Stimulated activated CD8-positive, alpha-beta memory T cell treated with anti-CD3 and anti-CD28 coated beads, Interleukin-2, amount 100 ng/mL, for 1 hour (primary cell): ENCODE data around the gene SMIM5.
"Not testable (repeated sequence)": the region's sequence is repeated elsewhere in the genome, so short reads cannot be mapped to it uniquely, and the experiment has no call there.

ENCODE experiments used
- DNase-seq, 2 donors: peaks; one replicate each; pipeline ENCODE4 v3.0.0-alpha.2; 2020; ENCODE audit warnings: low read depth in 2 of 2

Gene SMIM5

DNA sequence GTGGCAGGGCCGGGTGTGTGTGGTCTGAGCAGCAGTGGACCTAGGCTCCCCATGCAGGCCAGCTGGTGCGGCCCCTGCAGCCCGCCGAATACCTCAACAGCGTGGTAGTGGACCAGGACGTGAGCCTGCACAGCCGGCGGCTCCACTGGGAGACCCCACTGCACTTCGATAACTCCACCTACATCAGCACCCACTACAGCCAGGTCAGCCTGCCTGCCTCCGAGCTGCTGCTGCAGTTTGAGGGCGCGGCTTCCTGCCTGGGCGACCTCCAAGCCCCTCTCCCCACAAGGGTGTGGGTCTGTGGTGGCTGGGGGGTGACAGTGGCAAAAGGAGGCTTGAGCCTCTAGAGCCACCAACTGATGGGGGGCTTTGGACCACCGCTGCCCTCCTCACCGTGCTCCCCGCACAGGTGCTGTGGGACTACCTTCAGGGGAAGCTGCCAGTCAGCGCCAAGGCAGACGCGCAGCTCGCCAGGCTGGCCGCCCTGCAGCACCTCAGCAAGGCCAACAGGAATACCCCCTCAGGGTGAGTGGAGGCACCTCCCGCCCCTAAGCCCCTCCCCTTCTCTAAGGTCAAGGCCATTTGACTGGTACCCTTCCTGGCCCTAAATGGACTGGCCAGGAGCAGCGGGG lies 8.4 kb upstream of the SMIM5 start:
- no peak for DNase-seq

DNA sequence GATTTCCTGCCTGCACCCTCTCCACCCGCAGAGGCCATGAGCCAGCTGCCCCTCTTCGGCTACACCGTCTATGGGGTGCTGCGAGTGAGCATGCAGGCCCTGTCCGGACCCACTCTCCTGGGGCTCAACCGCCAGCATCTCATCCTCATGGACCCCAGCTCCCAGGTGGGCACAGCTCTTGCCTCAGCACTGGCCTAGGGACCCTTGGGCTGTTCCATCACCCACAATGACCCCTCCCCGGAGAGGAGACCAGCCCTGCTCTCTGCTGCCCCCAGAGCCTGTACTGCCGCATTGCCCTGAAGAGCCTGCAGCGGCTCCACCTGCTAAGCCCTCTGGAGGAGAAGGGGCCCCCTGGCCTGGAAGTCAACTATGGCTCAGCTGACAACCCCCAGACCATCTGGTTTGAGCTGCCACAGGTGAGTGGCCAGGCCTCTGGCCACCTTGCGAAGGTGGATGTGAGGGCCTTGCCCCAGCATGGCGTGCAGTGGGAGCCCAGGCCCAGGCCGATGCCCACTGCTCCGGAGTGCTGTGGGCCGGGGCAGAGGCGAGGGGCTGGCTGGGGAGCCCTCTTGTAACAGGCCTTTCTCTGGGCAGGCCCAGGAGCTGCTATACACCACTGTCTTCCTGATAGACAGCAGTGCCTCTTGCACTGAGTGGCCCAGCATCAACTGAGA lies 7.3 kb upstream of the SMIM5 start:
- no peak for DNase-seq

DNA sequence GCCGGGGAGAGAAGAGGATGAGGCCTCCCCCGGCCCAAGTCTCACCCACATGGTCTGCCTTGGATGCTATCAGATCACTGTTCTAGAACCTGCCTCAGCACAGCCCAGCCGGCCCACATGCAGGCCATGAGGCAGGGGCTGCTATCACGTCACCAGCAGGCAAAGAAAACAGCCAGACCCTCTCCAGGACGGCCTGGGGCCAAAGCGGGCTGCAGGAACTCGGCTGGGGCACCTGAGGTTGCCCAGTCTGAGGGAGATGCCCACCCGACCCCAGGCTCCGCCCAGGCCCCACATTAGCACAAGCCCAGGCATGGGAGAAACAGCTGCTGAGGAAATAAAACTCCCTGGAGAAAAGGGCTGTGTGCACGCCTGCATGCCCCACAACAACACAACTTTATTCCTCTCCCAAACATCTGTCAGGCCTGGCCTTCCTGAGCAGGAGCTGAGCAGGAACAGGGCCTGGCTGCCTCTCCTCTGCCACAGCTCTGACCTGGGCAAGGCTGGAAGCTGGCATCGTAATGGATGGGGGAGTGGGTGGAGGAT lies 6.7 kb upstream of the SMIM5 start:
- DNase-seq = no peak

DNA sequence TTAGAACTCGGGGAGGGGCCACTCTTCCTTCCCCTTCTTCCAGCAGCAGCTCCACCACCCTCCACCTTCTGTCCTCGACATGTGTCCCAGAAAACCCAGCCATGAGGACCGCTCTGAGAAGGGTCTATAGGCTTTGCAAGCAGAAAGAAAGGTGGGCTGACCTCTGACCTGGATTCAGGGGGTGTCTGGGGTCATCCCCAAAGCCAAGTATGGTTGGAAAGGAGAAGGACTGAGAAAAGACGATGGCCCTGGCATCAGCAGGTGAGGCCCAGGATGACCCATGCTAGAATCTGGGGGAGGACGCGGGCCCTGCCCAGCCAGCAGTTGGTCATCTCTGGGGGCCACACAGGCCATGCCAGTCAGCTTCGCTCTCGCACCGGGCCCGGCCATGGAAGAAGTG lies 6.1 kb upstream of the SMIM5 start:
- no peak for DNase-seq

DNA sequence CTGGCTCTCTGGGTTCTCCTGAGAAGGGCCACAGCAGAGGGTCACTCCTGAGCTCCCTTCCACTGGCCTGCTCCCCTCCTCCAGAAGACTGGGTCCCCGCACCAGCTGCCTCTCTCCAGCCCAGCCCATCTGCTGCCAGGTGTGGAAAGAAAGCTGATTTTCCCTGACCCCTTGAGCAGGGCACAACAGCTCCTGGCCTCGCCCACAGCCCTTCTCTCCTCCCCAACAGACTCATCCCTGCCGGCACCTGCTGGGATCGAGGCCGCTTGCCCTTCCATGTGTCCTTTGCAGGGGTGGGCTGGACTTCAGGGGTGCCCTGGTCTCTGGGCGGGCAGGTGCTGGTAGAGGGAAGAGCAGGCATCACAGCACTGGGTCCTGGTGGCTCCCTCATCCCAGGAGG lies 4.8 kb upstream of the SMIM5 start:
- no peak for DNase-seq

DNA sequence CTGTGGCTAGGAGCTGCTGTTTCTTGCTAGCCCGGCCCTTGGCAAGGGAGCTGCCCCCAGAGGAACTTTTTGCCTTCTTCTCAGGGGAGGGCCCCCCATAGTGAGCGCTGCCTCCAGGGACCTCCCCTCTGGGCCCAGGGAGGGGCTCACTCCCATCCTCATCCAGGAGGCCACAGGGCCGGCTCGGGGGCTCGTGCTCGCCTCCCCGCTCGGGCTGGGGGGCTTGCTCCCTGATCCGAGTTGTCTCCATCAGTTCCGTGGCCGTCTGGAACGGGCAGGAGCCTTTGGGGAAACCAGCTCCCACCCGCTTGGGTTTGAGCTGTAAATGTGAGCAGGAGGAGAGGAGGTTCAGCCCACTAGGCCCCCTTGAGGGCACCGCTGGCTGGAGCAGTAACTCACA lies 4.1 kb upstream of the SMIM5 start:
- DNase-seq = no peak

DNA sequence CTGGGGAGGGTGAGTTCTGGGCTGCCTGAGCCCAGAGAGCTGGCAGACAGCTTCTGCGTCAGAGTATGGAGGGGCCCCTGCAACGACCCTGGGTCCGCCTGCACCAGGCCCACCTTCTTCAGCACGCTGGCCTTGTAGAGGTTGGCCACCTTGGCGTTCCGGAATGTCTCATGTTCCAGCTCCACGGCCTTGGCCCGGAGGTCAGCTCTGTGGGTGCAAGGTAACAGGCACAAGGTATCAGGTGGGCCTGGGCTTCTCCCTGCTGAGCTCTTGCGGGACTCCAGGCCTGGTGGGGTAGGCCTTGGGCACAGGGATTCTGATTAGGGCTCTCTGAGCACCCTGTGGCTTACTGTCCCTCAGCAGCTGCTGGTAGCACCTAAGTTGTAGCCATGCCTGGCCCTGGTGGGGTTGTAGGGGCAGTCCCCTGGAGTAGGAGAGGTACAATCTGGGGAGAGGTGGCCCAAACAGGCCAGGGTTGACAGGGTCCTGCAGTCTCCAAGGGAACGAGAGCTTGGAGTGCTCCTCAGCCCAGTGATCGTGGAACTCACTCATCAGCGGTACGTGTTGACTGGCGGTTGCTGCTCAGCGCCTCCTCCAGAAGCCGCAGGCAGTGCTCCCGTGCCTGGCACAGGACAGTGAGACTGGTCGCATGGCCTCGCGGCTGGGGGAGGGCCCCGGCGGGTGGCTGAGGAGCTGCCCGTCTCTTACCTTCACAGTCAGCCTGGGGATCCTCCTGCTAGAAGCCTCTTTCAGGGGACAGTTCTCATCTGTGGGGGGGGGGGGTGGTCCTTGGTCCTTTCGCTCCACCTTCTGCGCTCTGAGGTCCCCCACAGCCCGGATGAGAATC lies 2.9 kb upstream of the SMIM5 start:
- no peak for DNase-seq

DNA sequence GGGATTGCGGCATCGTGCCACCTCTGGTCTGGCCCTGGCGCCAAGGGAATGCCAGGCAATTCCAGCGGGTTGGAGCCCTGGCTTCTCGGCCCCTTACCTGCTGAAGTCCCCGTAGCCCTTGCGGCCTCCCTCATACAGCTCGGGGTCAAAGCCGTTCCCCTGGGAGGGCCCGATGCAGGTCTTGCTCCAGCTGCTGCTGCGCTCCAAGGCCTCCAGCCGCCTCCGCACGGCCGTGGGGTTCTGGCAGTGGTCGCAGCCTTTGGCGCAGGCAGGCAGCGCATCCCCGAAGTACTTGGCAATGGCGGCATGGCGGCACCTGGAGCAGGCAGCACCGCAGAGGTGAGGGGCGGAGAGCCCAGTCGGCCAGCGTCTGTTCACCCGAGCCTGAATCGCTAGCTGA lies 1.9 kb upstream of the SMIM5 start:
- DNase-seq = no peak

DNA sequence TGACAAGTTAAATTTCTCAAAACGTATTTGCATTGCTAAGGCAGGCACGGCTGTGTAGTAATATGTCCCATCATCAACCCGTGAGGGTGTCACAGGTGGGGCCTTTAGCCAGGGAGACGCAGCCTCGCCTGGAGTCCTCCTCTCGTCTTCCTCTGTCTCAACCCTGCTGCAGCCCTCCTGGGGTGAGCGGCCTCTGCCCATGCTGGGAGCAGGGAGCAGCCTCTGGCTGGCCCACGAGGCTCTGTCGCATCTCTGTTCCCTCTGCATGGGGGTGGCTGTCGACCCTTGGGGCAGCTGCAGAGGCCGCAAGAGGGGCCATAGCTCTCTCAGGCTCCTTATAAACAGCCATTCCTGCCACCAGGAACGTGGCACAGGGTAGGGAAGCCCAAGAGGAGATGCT lies 806 bp upstream of the SMIM5 start:
- DNase-seq = no peak

DNA sequence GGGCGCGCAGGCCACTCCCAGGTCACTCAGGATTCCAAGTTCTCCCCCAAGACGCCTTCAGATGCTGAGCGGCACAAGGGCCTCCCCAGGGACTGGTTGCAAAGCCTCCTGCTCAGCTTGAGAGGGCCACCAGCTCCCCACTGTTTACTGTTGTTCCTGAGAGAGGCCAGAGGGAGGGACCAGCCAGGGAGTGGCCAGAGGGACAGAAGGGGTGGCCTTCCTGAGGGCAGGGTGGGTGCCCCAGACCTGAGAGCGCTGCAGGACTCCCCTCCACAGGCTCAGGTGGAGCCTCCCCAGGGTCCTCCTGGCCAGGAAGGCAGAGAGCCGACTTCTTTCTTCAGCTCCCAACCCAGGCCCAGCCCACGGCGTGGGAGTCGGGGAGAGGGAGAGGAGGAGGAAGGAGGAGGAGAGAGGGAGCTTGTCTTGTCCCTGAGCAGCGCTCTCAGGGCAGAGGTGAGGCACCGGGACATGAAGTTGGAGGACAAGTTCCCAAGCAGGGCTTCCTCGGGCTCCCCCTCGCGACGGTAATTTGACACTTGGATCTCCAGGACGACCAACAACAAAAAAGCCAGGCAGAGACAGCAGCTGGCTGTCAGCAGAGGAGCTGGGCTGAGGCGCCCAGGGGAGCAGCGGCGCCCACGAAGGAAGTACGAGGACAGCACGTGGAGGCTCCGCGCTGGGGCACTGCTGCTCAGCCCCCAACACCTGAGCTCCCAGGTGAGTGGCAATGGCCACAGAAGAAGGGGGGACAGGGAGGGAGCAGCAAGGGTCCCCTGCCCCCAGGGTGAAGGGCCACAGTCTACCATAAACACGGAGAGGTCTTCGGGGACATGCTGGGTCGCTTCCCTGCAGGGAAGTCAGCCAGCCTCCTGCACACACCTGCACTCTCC lies 497 bp downstream of the SMIM5 start:
- no peak for DNase-seq

DNA sequence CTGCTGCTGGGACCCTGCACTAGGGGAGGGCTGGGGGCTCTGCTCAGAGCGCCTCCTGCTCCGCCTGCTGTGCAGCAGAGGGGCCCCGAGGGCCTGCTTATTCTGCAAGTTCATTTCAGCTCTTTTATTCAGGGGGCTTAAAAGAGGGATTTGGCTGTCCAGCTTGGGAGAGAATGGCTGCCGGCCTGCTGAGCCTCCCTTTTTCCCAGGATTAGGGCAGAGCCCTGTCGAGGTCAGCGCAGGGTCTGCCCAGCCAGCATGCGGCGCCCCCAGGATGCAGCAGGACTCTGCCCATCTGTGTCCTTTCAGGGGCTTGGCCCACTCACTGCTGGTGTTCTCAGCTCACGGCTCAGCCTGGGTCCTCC lies 1.1 kb downstream of the SMIM5 start:
- DNase-seq = no peak

DNA sequence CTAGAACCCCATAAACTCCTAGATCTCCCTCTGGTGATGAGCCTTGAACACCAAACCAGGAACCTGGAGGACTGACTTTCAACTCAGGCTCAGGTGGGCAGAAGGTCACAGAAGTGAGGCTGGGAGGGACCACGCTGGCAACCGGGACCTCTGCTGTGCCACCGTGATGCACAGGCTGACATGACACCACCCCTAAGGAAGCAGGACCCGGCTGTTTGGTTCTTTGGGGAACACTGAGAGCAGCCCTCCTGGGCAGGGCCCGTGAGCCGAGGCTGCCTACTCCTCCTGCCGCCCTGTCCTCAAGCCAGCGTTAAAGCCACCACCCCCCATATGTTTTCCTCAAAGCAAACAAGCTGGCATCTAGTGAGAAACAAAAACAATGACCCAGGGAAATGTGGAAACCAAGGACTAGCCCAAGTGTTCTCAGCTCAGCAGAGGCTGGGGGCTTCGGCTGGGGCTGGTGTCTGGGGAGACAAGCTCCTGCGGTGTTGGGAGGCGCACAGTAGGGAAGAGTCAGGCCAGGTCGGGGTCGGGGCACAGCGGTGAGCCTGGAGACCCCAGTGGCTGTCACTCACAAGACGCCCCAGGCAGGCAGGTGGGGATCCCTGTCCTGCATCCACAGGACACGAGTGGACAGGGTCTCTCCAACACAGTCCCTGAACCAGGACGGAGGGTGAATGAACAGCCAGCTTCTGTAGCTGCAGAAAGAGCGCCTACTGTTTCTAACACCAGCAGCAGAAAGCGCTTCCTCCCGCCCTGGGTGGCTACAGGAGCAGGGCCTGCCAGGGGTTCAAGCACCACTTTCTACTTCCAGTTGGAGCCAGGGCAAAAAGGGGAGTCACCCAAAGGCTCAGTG lies 1.7 kb downstream of the SMIM5 start:
- DNase-seq = no peak

DNA sequence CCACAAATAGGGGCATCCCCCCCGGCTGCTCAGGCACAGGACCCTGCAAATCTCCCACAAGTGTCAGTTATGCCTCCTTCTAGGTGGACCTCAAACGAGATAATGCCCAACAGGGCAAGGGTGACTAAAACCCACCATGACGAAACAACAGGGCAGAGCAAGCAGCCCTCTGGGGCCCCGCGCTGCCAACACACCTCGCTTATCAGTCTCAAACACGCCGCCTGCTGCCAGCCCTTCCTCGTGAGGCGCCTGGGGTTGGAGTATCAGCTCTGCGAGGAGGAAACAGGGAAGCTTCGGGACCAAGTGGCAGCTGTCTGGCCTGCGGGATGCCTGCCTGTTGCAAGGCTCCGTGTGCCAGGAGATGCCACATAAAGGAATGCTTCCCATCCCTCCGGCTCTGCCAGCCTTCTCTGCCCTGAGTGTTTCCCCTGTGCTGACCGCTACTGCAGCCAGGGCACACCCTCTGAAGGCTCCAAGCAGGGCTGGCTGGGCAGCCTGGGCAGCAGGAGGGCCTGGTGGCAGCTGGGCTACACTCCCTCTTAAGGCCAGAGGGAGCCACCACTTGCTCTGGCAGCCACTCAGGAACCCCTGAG lies 2.5 kb downstream of the SMIM5 start:
- no peak for DNase-seq

DNA sequence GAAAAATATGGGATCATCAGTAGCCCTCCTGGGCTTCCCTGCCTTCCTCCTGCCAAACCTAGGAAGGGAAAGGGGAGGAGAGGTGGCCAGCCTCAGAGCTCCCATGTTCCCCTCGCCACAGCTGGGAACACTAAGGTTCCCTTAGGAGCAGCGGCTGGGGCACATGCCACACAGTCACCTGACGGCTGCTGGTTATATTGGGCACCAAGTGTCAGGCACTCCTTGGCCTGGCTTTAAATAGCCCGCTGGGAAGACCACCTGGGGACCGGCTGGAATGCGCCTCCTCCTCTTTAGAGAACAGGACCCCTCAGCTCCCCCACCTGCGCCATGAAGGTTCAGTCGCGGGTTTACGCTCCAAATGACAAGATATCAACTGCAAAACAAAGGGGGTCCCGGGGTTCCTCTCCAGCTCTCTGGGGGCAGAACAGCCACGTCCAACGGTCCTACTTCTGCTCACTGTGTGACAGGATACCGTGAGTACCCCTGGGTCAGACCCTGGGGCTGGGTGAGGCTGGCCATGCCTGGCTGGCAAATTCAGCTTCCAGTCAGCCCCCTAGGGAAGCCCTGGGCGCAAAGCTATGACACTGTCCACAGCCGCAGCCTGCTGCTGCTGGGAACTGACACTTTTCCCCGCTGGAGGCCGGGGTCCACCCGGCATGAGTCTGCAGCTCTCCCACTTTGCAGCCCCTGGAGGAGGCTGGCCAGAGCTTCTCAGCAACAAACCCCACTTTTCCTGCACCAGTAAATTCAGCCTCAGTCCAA lies 3.3 kb downstream of the SMIM5 start:
- DNase-seq = no peak

DNA sequence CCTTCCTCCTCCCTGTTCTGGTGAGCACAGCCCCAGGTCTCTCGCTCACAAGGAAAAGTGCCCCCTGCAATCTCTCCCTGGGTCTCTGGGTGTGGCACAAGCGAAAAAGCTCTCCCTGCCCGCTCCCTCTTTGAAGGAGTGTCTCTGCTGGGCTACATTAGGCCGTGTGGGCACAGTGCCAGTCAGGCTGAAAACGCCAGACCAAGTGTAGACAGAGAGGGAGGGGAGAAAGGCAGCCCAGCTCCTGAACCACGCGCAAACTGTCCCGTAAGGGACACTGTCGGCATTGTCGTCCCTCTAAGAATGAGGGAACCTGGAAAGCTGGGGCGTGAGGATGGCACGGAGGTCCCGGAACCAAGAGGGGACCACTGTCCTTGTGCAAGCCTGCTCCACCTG lies 3.9 kb downstream of the SMIM5 start:
- DNase-seq = no peak

DNA sequence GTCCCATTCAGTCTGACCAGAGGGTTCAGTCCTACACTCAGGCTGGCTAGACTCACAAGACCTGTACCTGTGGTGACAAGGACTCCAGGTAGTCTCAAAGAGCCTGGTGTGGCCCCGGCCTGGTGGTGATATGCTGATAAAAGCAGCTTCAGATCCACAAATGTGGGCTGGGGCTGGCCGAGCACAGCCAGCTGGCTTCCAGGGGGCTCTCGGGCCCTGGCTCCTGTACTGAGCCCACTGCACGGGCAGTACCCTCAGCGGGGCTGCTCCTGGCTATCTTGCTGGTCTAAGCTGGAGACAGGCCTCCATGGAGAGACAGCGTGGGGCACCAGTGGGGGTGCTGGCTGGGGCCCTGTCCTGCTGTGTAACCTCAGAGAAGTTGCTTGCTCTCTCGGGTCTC lies 4.3 kb downstream of the SMIM5 start:
- no peak for DNase-seq

DNA sequence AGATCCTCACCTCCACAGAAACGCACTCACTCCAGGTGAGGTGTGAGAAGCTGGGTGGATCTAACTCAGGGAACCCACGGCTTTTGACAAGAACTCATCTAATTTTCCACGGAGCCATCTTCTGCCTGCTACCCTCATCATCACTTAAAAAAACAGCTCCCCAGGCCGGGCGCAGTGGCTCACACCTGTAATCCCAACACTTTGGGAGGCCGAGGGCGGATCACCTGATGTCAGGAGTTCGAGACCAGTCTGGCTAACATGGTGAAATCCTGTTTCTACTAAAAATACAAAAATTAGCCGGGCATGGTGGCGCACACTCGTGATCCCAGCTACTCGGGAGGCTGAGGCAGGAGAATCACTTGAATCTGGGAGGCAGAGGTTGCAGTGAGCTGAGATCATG lies 4.8 kb downstream of the SMIM5 start:
- not testable (repeated sequence) for DNase-seq

DNA sequence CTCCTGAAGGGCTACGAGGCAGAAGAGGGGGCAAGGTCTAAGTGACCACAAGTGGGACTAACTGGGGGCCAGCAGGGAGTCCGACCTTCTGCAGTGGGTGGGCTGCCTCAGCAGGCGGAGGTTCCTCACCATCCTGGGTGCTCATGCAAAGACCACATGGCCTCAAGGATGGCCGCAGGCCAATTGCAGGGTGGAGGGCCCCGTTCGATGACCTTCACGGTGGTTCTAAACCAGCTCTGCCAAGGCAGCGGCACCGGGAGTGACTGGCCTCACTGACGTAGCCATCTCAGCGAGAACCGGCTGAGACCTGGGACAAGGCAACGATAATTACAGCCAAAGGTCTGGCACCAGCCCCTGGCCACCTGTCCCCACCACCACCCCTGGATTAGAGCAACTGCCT lies 5.7 kb downstream of the SMIM5 start:
- DNase-seq = no peak

DNA sequence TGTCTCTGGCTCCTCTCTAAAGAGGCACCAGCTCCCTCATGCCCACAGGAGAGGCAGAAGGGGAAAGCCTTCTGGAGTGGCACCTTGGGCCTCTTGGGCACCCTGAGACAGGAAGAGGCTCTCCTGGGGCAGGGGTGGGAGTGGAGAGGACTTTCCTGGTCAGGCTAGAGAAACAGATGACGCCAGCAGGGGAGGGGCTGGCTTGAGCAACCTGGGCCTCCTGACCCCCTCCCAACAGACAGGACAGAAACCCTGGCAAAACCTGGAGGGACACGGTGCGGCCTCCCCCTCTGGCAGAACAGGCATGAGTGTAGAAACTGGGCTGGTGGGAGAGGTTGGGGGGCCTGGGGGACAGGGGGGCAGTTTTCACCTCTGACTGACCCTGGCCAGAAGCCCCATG lies 6.1 kb downstream of the SMIM5 start:
- no peak for DNase-seq
